K562 (cell line): ENCODE measurements around the gene SIM2. TPM values are rescaled to one million over a fixed set of nuclear protein-coding genes. Genes with fewer than 3 reads are reported as not detected.

ENCODE experiments used
- DEAF1 ChIP-seq: fragments of 450-650 bp; formaldehyde crosslinking; IDR thresholded peaks from 2 replicates; pipeline ENCODE4 v1.4.0; 2020; ENCODE audit warnings: mild to moderate bottlenecking, moderate library complexity
- DPF2 ChIP-seq: fragments of 450-650 bp; IDR thresholded peaks from 2 replicates; pipeline ENCODE4 v1.6.1; 2016
- GTF2F1 ChIP-seq: IDR thresholded peaks from 2 replicates; pipeline ENCODE4 v1.6.1; 2011; ENCODE audit warnings: low read depth, low read length, improper control_type of control experiment
- RNF2 ChIP-seq: sonication (generic); IDR thresholded peaks from 2 replicates; pipeline ENCODE4 v1.6.1; 2016
- ZFX ChIP-seq: sonication (generic); formaldehyde crosslinking; IDR thresholded peaks from 2 replicates; pipeline ENCODE4 v1.8.0; 2022; ENCODE audit warnings: mild to moderate bottlenecking, missing genetic modification reagents, moderate library complexity
- ZNF217 ChIP-seq: sonication (generic); formaldehyde crosslinking; IDR thresholded peaks from 2 replicates; pipeline ENCODE4 v1.8.0; 2022; ENCODE audit warnings: mild to moderate bottlenecking, missing genetic modification reagents
- ZNF696 ChIP-seq: fragments of 250-450 bp; sonication (Bioruptor Pico); conservative IDR thresholded peaks from 2 replicates; pipeline ENCODE4 v1.4.0; 2020; ENCODE audit warnings: mild to moderate bottlenecking, moderate library complexity
- ZNF717 ChIP-seq: fragments of 250-450 bp; sonication (Bioruptor Pico); IDR thresholded peaks from 2 replicates; pipeline ENCODE4 v1.5.0; 2021
- polyA plus RNA-seq, 8 experiments: library from polyadenylated mRNA; depleted of rRNA in 4 of 8; stranded (reverse) in 5 of 8; unstranded in 3 of 8; fragments of >200 nt; fragmentation: Nextera tagmentation in 2 of 8; fragmentation: Illumina TruSeq in 1 of 8; extraction: Ambion mirVana in 2 of 8; extraction: Trizol in 1 of 8; gene quantifications; 2 replicates each; pipeline versions ENCODE4 v1.2.1 to v1.2.3, GENCODE V29; 2011 to 2014; ENCODE audit warnings: inconsistent platforms in 1 of 8, missing spikeins in 1 of 8
- total RNA-seq, 7 experiments: library from RNA; depleted of rRNA in 6 of 7; stranded (reverse); fragments of >200 nt in 6 of 7; fragmentation: Illumina TruSeq in 2 of 7; extraction: Trizol in 2 of 7; gene quantifications; 2 replicates each; pipeline versions ENCODE4 v1.2.1 to v1.2.3, GENCODE V29; 2011 to 2021; ENCODE audit warnings: low replicate concordance in 1 of 7
- TF ChIP-seq, protein P1 (sequence below), 2 experiments: fragments of 450-650 bp; formaldehyde crosslinking in 1 of 2; IDR thresholded peaks; 2 replicates each; pipeline versions ENCODE4 v1.4.0 to v1.6.1; 2014 to 2020; ENCODE audit warnings: mild to moderate bottlenecking in 2 of 2, borderline replicate concordance in 1 of 2, low read depth in 1 of 2
- TF ChIP-seq, protein P2 (sequence below): fragments of 250-450 bp; sonication (Bioruptor Pico); IDR thresholded peaks from 2 replicates; pipeline ENCODE4 v1.5.0; 2021
- TF ChIP-seq, protein P3 (sequence below): fragments of 450-650 bp; IDR thresholded peaks from 2 replicates; pipeline ENCODE4 v1.6.1; 2018; ENCODE audit not compliant: partially characterized antibody
- TF ChIP-seq, protein P4 (sequence below): fragments of 250-450 bp; sonication (Bioruptor Pico); IDR thresholded peaks from 2 replicates; pipeline ENCODE4 v1.5.0; 2020; ENCODE audit warnings: mild to moderate bottlenecking

Gene SIM2
- total and polyA plus RNA-seq, 9 of the 15 experiments (the other 6 are each of a cell fraction or from before 2014, with no cell fraction given), result 0.07 to 0.11 (median 0.08) TPM; not detected in 6

GRCh38 chr21:36677443-36677842 is 21.5 kb upstream of the SIM2 start (continued):
- TF ChIP-seq, protein P1, sequence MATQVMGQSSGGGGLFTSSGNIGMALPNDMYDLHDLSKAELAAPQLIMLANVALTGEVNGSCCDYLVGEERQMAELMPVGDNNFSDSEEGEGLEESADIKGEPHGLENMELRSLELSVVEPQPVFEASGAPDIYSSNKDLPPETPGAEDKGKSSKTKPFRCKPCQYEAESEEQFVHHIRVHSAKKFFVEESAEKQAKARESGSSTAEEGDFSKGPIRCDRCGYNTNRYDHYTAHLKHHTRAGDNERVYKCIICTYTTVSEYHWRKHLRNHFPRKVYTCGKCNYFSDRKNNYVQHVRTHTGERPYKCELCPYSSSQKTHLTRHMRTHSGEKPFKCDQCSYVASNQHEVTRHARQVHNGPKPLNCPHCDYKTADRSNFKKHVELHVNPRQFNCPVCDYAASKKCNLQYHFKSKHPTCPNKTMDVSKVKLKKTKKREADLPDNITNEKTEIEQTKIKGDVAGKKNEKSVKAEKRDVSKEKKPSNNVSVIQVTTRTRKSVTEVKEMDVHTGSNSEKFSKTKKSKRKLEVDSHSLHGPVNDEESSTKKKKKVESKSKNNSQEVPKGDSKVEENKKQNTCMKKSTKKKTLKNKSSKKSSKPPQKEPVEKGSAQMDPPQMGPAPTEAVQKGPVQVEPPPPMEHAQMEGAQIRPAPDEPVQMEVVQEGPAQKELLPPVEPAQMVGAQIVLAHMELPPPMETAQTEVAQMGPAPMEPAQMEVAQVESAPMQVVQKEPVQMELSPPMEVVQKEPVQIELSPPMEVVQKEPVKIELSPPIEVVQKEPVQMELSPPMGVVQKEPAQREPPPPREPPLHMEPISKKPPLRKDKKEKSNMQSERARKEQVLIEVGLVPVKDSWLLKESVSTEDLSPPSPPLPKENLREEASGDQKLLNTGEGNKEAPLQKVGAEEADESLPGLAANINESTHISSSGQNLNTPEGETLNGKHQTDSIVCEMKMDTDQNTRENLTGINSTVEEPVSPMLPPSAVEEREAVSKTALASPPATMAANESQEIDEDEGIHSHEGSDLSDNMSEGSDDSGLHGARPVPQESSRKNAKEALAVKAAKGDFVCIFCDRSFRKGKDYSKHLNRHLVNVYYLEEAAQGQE (IDR thresholded peaks at IDR 0.05; ENCODE audit: borderline replicate concordance), result no peak
- TF ChIP-seq, protein P1 (CRISPR knock-in tag; IDR thresholded peaks at IDR 0.05; ENCODE audit: low read depth), result no peak
- TF ChIP-seq ZNF696 (CRISPR knock-in tag) (no peak), ZFX (CRISPR knock-in tag) (no peak), DEAF1 (CRISPR knock-in tag) (no peak), ZNF217 (CRISPR knock-in tag) (no peak), ZNF717 (CRISPR knock-in tag) (no peak), DPF2 (no peak), RNF2 (no peak), GTF2F1 (no peak)
- TF ChIP-seq, protein P2, sequence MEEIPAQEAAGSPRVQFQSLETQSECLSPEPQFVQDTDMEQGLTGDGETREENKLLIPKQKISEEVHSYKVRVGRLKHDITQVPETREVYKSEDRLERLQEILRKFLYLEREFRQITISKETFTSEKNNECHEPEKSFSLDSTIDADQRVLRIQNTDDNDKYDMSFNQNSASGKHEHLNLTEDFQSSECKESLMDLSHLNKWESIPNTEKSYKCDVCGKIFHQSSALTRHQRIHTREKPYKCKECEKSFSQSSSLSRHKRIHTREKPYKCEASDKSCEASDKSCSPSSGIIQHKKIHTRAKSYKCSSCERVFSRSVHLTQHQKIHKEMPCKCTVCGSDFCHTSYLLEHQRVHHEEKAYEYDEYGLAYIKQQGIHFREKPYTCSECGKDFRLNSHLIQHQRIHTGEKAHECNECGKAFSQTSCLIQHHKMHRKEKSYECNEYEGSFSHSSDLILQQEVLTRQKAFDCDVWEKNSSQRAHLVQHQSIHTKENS (CRISPR knock-in tag), result no peak
- TF ChIP-seq, protein P3, sequence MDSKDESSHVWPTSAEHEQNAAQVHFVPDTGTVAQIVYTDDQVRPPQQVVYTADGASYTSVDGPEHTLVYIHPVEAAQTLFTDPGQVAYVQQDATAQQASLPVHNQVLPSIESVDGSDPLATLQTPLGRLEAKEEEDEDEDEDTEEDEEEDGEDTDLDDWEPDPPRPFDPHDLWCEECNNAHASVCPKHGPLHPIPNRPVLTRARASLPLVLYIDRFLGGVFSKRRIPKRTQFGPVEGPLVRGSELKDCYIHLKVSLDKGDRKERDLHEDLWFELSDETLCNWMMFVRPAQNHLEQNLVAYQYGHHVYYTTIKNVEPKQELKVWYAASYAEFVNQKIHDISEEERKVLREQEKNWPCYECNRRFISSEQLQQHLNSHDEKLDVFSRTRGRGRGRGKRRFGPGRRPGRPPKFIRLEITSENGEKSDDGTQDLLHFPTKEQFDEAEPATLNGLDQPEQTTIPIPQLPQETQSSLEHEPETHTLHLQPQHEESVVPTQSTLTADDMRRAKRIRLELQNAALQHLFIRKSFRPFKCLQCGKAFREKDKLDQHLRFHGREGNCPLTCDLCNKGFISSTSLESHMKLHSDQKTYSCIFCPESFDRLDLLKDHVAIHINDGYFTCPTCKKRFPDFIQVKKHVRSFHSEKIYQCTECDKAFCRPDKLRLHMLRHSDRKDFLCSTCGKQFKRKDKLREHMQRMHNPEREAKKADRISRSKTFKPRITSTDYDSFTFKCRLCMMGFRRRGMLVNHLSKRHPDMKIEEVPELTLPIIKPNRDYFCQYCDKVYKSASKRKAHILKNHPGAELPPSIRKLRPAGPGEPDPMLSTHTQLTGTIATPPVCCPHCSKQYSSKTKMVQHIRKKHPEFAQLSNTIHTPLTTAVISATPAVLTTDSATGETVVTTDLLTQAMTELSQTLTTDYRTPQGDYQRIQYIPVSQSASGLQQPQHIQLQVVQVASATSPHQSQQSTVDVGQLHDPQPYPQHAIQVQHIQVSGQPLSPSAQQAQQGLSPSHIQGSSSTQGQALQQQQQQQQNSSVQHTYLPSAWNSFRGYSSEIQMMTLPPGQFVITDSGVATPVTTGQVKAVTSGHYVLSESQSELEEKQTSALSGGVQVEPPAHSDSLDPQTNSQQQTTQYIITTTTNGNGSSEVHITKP, result no peak
- TF ChIP-seq, protein P4, sequence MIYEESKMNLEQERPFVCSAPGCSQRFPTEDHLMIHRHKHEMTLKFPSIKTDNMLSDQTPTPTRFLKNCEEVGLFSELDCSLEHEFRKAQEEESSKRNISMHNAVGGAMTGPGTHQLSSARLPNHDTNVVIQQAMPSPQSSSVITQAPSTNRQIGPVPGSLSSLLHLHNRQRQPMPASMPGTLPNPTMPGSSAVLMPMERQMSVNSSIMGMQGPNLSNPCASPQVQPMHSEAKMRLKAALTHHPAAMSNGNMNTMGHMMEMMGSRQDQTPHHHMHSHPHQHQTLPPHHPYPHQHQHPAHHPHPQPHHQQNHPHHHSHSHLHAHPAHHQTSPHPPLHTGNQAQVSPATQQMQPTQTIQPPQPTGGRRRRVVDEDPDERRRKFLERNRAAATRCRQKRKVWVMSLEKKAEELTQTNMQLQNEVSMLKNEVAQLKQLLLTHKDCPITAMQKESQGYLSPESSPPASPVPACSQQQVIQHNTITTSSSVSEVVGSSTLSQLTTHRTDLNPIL (CRISPR knock-in tag), result no peak
